NT2/D1 (cell line): Measurements from ENCODE around the gene KRT39.

Experiments used
- DNase-seq: peaks from one replicate; pipeline ENCODE4 v3.0.0-alpha.2; 2011; ENCODE audit warnings: low read depth, low spot score
- H3K27me3 ChIP-seq: 2 replicates; pipeline ENCODE4 v1.6.0; 2011; ENCODE audit warnings: mild to moderate bottlenecking; ENCODE audit not compliant: insufficient read length, insufficient read depth
- H3K36me3 ChIP-seq: 2 replicates; pipeline ENCODE4 v1.6.1; 2011; ENCODE audit warnings: mild to moderate bottlenecking, low read length, mixed read lengths; ENCODE audit not compliant: insufficient read depth, insufficient read length
- H3K4me1 ChIP-seq: 2 replicates; pipeline ENCODE4 v1.5.1; 2011; ENCODE audit not compliant: insufficient read depth, insufficient read length
- H3K4me3 ChIP-seq: 2 replicates; pipeline ENCODE4 v1.5.1; 2011; ENCODE audit warnings: low read depth; ENCODE audit not compliant: insufficient read length
- H3K9ac ChIP-seq: 2 replicates; pipeline ENCODE4 v1.6.0; 2011; ENCODE audit warnings: low read depth; ENCODE audit not compliant: insufficient read length
- H3K9me3 ChIP-seq: 2 replicates; pipeline ENCODE4 v1.5.1; 2011; ENCODE audit warnings: mild to moderate bottlenecking, low read length; ENCODE audit not compliant: insufficient read depth
- SUZ12 ChIP-seq: IDR thresholded peaks from 2 replicates; pipeline ENCODE4 v1.6.1; 2011; ENCODE audit not compliant: insufficient read length, insufficient read depth; ENCODE audit errors: extremely low read depth
- YY1 ChIP-seq: IDR thresholded peaks from 2 replicates; pipeline ENCODE4 v1.6.1; 2011; ENCODE audit not compliant: insufficient read length, insufficient read depth
- ZNF274 ChIP-seq: IDR thresholded peaks from 2 replicates; pipeline ENCODE4 v1.6.1; 2011; ENCODE audit warnings: mild to moderate bottlenecking, low read depth, low read length

Gene KRT39

GRCh38 chr17:40962059-40962561 is 4.6 kb downstream of the KRT39 start:
- Histone ChIP-seq H3K4me1 (no peaks in the 10 kb centered on the region), H3K9ac (no peak overlapping the region), H3K27me3 (no peaks in the 10 kb centered on the region), H3K9me3 (no peaks in the 10 kb centered on the region), H3K36me3 (no peaks in the 10 kb centered on the region), H3K4me3 (no peak overlapping the region)
- DNase-seq: no peak
- TF ChIP-seq ZNF274: no peak
- no peak for TF ChIP-seq YY1
- no peak for TF ChIP-seq SUZ12

DNA sequence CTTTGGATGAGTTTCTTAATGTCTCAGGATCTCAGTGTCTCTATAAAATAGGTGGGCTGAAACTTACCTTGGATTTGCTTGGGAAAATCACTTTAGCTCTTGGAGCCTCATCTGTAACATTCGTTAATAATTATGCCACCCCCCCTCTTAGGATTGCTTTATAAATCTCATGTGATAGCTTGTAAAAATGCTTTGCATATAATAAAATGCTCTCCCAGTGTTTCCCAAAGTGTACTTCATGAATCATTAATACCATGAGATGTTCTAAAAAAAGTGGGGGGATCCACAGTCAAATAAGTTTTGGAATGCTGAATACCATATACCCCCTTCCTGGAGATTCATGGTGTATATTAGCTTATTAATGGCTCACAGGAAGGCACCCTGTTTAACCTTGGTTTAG is 5.2 kb downstream of the KRT39 start:
- no peaks in the 10 kb centered on the region for H3K4me1 ChIP-seq
- H3K36me3 ChIP-seq: no peaks in the 10 kb centered on the region
- no peak for DNase-seq
- no peak for TF ChIP-seq YY1
- TF ChIP-seq ZNF274: no peak
- TF ChIP-seq SUZ12: no peak
- H3K27me3 ChIP-seq: no peaks in the 10 kb centered on the region
- no peaks in the 10 kb centered on the region for H3K9me3 ChIP-seq
- H3K4me3 ChIP-seq: no peak overlapping the region
- no peak overlapping the region for H3K9ac ChIP-seq

- H3K36me3 ChIP-seq: no peaks in the 10 kb centered on the region
- H3K9me3 ChIP-seq: no peaks in the 10 kb centered on the region
- DNase-seq: no peak
- no peaks in the 10 kb centered on the region for H3K4me1 ChIP-seq
- no peaks in the 10 kb centered on the region for H3K27me3 ChIP-seq
- TF ChIP-seq YY1 (no peak), ZNF274 (no peak), SUZ12 (no peak)
- H3K4me3 ChIP-seq: no peak overlapping the region
- H3K9ac ChIP-seq: no peak overlapping the region
These were observed 6.6 kb downstream of the KRT39 start for GRCh38 chr17:40960144-40960543.

GRCh38 chr17:40958086-40958953 is 8.4 kb downstream of the KRT39 start:
- Histone ChIP-seq H3K9me3 (no peaks in the 10 kb centered on the region), H3K36me3 (no peaks in the 10 kb centered on the region), H3K9ac (no peak overlapping the region), H3K4me1 (no peaks in the 10 kb centered on the region), H3K4me3 (no peak overlapping the region), H3K27me3 (no peaks in the 10 kb centered on the region)
- no peak for TF ChIP-seq ZNF274
- TF ChIP-seq SUZ12: no peak
- no peak for TF ChIP-seq YY1
- no peak for DNase-seq

DNA sequence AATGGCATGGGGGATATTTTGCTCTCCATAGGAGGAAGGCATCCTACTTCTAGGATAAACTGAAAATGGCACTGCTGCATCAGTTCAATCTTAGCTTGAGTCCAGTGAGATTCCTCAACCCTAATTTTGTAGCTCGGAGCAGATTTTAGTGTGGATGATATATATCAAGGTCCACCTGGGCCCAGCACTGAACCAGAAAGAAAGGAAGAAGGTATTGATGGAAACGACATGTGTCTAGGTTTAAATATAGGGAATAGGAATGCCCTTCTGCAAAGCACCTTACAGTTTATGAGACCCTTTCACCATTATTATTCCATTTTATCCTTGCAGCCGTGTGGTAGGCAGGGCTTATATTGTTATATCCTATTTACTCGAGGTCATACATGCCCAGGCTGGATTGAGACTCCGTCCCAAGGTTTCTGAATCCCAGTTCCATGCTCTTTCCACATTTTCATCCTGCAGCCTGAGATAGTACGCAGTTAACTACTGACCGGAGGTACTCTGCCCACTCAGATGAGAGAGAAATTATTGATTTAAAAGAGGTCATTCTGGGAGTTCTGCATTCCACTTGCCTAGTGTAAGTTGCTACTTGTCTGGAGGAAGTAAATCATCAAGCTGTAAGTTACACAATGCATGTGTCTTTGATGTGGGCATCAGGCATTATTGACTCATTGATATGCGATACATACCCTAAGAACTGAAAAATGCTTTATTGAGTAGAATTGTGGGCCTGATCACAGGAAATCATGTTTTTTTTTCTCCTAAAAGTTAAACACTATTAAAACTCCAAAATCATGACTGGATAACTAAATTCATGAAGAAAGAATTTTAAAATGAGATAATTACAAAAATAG is 10.1 kb downstream of the KRT39 start:
- no peak for DNase-seq

GRCh38 chr17:40953881-40954280 is 12.9 kb downstream of the KRT39 start:
- no peak overlapping the region for H3K4me3 ChIP-seq
- no peaks in the 10 kb centered on the region for H3K36me3 ChIP-seq
- no peaks in the 10 kb centered on the region for H3K9me3 ChIP-seq
- no peaks in the 10 kb centered on the region for H3K27me3 ChIP-seq
- H3K9ac ChIP-seq: no peak overlapping the region
- H3K4me1 ChIP-seq: peaks cover 3% of the 10 kb centered on the region
- DNase-seq: no peak
- TF ChIP-seq ZNF274: no peak
- no peak for TF ChIP-seq YY1
- TF ChIP-seq SUZ12: no peak

More for the DNA sequence above, 10.1 kb downstream of the KRT39 start:
- Histone ChIP-seq H3K27me3 (no peaks in the 10 kb centered on the region), H3K4me3 (no peak overlapping the region), H3K9me3 (no peaks in the 10 kb centered on the region), H3K36me3 (no peaks in the 10 kb centered on the region), H3K9ac (no peak overlapping the region), H3K4me1 (no peaks in the 10 kb centered on the region)
- TF ChIP-seq YY1: no peak
- no peak for TF ChIP-seq ZNF274
- TF ChIP-seq SUZ12: no peak

DNA sequence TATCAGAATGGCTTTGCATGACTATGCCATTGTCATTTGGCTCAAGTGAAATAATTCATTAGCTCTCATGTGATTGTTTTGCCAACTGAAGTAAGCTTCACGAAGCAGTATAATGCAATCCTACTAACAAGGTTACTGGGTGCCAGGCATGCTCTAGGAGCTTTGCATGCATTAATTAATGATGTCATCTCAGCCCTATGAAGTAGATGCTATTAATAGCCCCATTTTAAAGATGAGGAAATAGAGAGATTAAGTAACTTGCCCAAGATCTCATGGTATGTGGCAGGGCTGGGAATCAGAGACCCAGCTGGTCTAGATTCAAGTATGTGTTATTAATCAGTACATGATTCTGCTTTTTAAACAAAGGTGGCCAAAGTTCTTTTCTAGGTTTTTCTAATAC is 14.1 kb downstream of the KRT39 start:
- Histone ChIP-seq H3K4me3 (no peak overlapping the region), H3K27me3 (no peaks in the 10 kb centered on the region), H3K36me3 (no peaks in the 10 kb centered on the region), H3K9ac (no peak overlapping the region), H3K4me1 (peaks cover 3% of the 10 kb centered on the region), H3K9me3 (no peaks in the 10 kb centered on the region)
- no peak for DNase-seq
- no peak for TF ChIP-seq YY1
- no peak for TF ChIP-seq SUZ12
- no peak for TF ChIP-seq ZNF274
